ENCODE results near the gene SEC22A. TPM values are rescaled to one million over a fixed set of nuclear protein-coding genes. Genes with fewer than 3 reads are reported as not detected.
A peak's percentile ranks its signal among the peaks of the same experiment; 100 is the strongest.

SEC22A gene
- total RNA-seq, 1 donor from 2014 or later = 15.4 TPM

- Mint-ChIP-seq H3K36me3 (ENCODE audit: low read depth) (no peaks in the 10 kb centered on the region), H3K27ac (ENCODE audit: unreplicated experiment) (peak overlapping the region; percentile 43), H3K9me3 (no peaks in the 10 kb centered on the region), H3K4me3 (no peak overlapping the region), H3K27me3 (ENCODE audit: low read depth) (no peaks in the 10 kb centered on the region), H3K4me1 (peaks cover 12% of the 10 kb centered on the region)
- no peak for TF ChIP-seq CTCF (conservative IDR thresholded peaks at IDR 0.05)
- DNase-seq (ENCODE audit: low read depth, low spot score) = no peak
Observed at GRCh38 chr3:123279121-123279520, 77.4 kb downstream of the SEC22A start.

- Mint-ChIP-seq H3K4me3 (no peak overlapping the region), H3K4me1 (peaks cover 7% of the 10 kb centered on the region), H3K27ac (ENCODE audit: unreplicated experiment) (no peak overlapping the region), H3K9me3 (no peaks in the 10 kb centered on the region), H3K36me3 (ENCODE audit: low read depth) (no peaks in the 10 kb centered on the region), H3K27me3 (ENCODE audit: low read depth) (no peaks in the 10 kb centered on the region)
- TF ChIP-seq CTCF (conservative IDR thresholded peaks at IDR 0.05) = no peak
- no peak for DNase-seq (ENCODE audit: low read depth, low spot score)
Observed at GRCh38 chr3:123281406-123281805, 79.7 kb downstream of the SEC22A start.

- TF ChIP-seq CTCF (conservative IDR thresholded peaks at IDR 0.05) = no peak
- H3K27me3 Mint-ChIP-seq (ENCODE audit: low read depth) = no peaks in the 10 kb centered on the region
- no peaks in the 10 kb centered on the region for H3K9me3 Mint-ChIP-seq
- no peak overlapping the region for H3K27ac Mint-ChIP-seq (ENCODE audit: unreplicated experiment)
- no peaks in the 10 kb centered on the region for H3K36me3 Mint-ChIP-seq (ENCODE audit: low read depth)
- no peak for DNase-seq (ENCODE audit: low read depth, low spot score)
- H3K4me3 Mint-ChIP-seq = no peak overlapping the region
- peaks cover 2% of the 10 kb centered on the region for H3K4me1 Mint-ChIP-seq
Observed at GRCh38 chr3:123281929-123282328, 80.2 kb downstream of the SEC22A start.

GRCh38 chr3:123282461-123282860, 80.7 kb downstream of the SEC22A start:
- TF ChIP-seq CTCF (conservative IDR thresholded peaks at IDR 0.05) = no peak
- no peak for DNase-seq (ENCODE audit: low read depth, low spot score)
- no peaks in the 10 kb centered on the region for H3K36me3 Mint-ChIP-seq (ENCODE audit: low read depth)
- H3K27me3 Mint-ChIP-seq (ENCODE audit: low read depth) = no peaks in the 10 kb centered on the region
- no peaks in the 10 kb centered on the region for H3K4me1 Mint-ChIP-seq
- H3K9me3 Mint-ChIP-seq = no peaks in the 10 kb centered on the region
- no peak overlapping the region for H3K27ac Mint-ChIP-seq (ENCODE audit: unreplicated experiment)
- no peak overlapping the region for H3K4me3 Mint-ChIP-seq

GRCh38 chr3:123283074-123283473, 81.3 kb downstream of the SEC22A start:
- no peaks in the 10 kb centered on the region for H3K4me1 Mint-ChIP-seq
- H3K27me3 Mint-ChIP-seq (ENCODE audit: low read depth) = no peaks in the 10 kb centered on the region
- H3K27ac Mint-ChIP-seq (ENCODE audit: unreplicated experiment) = no peak overlapping the region
- no peaks in the 10 kb centered on the region for H3K36me3 Mint-ChIP-seq (ENCODE audit: low read depth)
- DNase-seq (ENCODE audit: low read depth, low spot score) = no peak
- no peak for TF ChIP-seq CTCF (conservative IDR thresholded peaks at IDR 0.05)
- no peak overlapping the region for H3K4me3 Mint-ChIP-seq
- H3K9me3 Mint-ChIP-seq = no peaks in the 10 kb centered on the region
